Kidney capillary endothelial cell (primary cell): ENCODE data around the gene CNDP2.

Experiments
- DNase-seq: peaks from one replicate; pipeline ENCODE4 v3.0.0-alpha.2; 2018; ENCODE audit warnings: low spot score

CNDP2 gene

GRCh38 chr18:74473976-74474640 lies 22.1 kb upstream of the CNDP2 start:
- DNase-seq, result no peak

- peak; percentile 31 for DNase-seq
Observed at GRCh38 chr18:74476140-74476539, 20.0 kb upstream of the CNDP2 start.

DNA sequence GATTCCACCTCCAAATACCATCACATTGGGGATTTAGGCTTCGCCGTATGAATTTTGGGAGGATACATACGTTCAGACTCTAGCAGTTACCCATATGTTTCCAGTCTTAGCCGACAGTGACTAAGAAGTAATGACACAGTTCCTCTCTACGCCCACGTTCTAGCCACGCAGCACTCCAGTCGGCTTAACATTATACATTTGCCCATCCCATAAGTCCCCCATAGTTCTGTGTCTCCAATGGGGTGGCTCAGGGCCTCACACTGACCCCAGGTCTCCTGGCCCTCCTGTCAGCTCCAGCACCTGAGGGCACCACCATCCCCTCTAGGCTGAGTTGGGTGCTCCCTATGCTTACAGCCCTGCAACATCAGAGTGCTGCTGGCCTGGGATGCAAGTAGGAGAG lies 18.4 kb upstream of the CNDP2 start:
- DNase-seq, result no peak

DNA sequence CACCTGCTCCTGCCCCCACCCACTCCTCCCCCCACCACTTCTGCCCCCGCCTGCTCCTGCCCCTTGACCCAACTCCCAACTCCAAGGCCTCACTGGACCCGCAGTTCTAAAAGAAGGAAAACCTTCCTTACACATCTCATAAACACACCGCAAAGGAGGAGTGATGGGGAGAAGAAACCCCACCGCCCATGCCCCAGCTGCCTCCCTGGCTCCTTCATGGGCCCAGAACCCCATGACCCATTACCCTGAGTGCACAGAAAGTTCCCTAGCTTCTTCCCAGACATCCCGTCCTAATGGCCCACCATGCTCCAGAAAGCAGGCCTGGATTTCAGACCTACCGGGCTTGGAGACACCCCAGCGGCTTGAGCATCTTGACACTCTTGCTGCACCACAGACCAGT lies 17.8 kb upstream of the CNDP2 start:
- no peak for DNase-seq

- DNase-seq, result no peak
Observed at GRCh38 chr18:74478880-74479279, 17.3 kb upstream of the CNDP2 start.

DNA sequence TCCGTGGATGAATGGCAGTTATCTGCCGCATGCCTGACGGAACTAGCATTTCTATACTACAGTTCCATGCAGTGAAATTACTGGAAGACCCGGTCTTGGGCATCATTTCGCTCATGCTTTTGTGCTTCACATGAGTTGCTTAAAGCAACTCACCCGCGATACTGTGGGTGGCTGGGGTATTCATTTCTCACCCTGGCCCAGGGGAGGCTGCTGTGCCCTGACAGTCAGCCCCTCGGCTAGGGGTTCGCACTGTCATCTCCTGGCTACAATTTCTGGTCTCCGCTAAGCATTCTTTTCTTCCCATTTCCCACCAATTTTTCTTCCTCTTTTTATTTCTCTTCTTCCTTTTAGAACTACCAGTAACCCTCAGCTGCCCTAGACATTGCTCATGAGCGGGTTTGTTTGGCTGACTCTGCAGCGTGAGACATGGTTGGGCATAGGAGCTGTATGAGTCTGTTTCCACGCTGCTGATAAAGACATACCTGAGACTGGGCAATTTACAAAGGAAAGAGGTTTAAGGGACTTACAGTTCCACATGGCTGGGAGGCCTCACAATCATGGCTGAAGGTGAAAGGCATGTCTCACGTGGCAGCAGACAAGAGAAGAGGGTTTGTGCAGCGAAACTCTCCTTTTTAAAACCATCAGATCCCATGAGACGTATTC lies 16.5 kb upstream of the CNDP2 start:
- no peak for DNase-seq

DNA sequence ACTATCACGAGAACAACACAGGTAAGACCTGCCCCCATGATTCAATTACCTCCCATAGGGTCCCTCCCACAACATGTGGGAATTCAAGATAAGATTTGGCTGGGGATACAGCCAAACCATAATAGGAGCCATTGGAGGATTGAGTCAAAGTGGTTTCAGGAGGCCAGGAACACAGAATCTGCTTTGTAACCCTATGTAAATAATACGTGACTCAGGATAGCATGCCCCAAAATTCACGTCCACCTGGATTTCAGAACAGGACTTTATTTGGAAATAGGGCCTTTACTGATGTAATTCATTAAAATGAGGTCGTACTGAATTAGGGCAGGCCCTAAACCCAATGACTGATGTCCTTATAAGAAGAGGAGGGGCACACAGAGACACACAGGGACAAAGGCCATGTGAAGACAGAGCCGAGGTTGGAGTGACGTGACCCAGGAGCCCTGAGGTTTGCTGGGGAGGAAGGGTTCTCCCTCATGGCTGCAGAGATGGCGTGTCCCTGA lies 16.0 kb upstream of the CNDP2 start:
- DNase-seq, result no peak

DNA sequence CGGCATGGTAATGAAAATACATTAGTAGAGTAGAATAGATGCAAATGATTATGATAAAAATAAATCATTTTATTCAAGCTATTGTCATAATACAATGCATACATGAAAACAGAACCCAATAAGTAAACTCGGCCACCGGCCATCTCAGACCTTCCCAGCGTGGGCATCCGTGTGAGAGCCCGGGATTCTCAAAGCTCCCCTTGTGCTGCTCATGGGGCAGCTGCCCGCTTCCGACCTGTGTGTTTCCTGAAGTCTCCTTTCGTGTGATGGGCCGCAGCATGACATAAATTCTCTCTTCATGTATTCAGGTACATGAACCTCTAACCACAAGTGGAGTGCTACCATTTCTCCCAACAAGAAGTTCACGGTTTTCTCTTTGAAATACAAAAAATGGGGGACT lies 13.5 kb upstream of the CNDP2 start:
- no peak for DNase-seq

- DNase-seq, result no peak
Observed at GRCh38 chr18:74486119-74486849, 9.9 kb upstream of the CNDP2 start.

DNA sequence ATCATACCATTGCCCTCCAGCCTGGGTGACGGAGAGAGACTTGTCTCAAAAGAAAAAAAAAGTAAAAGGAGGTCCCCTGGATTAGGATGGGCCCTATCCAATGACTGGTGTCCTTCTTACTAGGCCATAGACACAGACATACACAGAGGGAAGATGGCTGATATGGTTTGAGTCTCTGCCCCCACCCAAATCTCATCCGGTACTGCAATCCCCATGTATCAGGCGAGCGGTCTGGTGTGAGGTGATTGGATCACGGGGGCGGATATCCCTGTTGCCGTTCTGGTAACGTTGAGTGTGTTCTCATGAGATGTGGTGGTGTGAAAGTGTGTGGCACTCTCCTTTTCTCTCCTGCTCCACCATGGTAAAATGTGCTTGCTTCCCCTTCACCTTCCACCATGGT lies 7.8 kb upstream of the CNDP2 start:
- no peak for DNase-seq

- no peak for DNase-seq
Observed at GRCh38 chr18:74488864-74489263, 7.3 kb upstream of the CNDP2 start.

- no peak for DNase-seq
Observed at GRCh38 chr18:74489676-74490075, 6.5 kb upstream of the CNDP2 start.

GRCh38 chr18:74492259-74492658 lies 3.9 kb upstream of the CNDP2 start:
- no peak for DNase-seq

DNA sequence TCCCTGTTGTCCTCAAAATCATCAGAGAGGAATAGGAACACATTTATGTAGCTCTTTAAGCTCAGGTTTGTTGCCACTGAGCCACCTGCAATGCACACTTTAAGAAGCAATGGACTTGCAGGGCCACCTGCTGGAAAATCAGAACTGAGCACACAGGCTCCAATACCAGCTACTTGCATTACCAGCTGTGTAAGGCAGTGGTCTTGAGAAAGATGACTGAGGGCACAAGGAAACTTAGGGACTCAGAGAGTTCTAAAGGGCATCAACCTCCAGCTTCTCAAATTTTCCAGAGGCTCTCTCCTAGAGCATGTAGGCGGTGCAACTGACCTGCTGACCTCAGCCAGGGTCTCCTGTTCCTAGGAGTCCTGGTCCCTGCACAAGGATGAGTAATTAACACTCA lies 2.5 kb upstream of the CNDP2 start:
- peak; percentile 53 for DNase-seq

DNA sequence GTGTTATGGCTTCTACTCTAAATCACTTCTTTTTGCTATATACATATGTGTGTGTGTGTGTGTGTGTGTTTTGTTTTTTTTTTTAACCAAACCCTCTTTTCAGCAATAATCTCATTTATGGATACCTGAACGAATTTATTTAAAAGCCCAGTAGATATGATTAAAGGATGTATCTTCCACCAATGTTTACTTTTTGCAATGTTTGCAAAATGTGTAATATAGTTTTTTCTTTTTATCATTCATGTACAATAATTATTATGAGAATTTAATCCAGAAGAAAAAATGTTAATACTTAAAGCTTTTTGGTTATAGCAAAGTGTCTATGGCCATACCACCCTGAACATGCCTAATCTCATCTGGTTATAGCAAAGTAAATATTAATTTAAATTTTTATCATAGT lies 1.6 kb upstream of the CNDP2 start:
- no peak for DNase-seq

- peak; percentile 24 for DNase-seq
Observed at GRCh38 chr18:74496508-74497323, 553 bp downstream of the CNDP2 start.

DNA sequence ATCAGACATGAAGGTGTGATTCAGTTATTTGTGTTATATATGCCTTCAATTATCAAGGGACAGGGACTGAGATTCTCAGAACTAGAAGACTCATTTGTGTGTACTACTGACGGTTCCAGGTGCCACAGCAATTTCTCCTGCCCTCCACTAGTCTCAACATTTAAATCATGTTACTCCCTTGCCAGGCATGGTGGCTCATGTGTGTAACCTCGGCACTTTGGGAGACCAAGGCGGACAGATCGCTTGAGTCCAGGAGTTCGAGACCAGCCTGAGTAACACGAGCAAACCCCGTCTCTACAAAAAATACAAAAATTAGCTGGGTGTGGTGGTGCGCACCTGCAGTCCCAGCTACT lies 1.1 kb downstream of the CNDP2 start:
- DNase-seq, result no peak

GRCh38 chr18:74497778-74498177 lies 1.6 kb downstream of the CNDP2 start:
- no peak for DNase-seq

GRCh38 chr18:74498712-74499627 lies 2.8 kb downstream of the CNDP2 start:
- peak; percentile 39 for DNase-seq

GRCh38 chr18:74499633-74500032 lies 3.5 kb downstream of the CNDP2 start:
- DNase-seq, result peak; percentile 64

GRCh38 chr18:74500372-74500771 lies 4.2 kb downstream of the CNDP2 start:
- no peak for DNase-seq
